Measurements from ENCODE around the gene FMN1.

DNA sequence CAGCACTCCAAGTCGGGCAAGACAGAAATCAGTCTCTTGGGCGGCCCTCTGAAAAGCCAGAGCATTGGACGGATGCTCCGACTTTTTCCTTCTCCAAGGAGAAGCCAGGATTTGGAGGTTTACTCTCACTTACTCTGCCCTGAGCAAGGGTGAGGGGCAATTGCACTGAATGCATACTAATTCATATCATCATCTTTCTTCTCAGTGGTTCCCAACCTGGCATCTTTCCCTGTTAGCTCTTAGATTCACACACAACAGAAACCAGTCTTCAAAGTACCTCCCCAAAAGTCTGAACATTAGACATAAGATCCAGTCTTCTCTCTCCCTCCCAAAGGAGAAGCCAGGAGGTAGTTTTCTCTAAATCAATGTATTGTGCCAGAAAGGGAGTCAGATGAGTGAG is 257.5 kb downstream of the FMN1 start:
- TF ChIP-seq, protein P1, sequence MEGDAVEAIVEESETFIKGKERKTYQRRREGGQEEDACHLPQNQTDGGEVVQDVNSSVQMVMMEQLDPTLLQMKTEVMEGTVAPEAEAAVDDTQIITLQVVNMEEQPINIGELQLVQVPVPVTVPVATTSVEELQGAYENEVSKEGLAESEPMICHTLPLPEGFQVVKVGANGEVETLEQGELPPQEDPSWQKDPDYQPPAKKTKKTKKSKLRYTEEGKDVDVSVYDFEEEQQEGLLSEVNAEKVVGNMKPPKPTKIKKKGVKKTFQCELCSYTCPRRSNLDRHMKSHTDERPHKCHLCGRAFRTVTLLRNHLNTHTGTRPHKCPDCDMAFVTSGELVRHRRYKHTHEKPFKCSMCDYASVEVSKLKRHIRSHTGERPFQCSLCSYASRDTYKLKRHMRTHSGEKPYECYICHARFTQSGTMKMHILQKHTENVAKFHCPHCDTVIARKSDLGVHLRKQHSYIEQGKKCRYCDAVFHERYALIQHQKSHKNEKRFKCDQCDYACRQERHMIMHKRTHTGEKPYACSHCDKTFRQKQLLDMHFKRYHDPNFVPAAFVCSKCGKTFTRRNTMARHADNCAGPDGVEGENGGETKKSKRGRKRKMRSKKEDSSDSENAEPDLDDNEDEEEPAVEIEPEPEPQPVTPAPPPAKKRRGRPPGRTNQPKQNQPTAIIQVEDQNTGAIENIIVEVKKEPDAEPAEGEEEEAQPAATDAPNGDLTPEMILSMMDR (conservative IDR thresholded peaks at IDR 0.05; ENCODE audit: low read depth, low read length) = no peak
- TF ChIP-seq EZH2 (IDR thresholded peaks at IDR 0.05; ENCODE audit: borderline replicate concordance, low read depth, low read length, poor library complexity, severe bottlenecking) = no peak

Measured in A673 (cell line).